GM18520 (cell line): Measurements from ENCODE around the gene TOP2A.

Source experiments
- ATAC-seq: cut with Tn5 transposase; IDR thresholded peaks from one replicate; pipeline ENCODE4 v1.9.1; 2021; ENCODE audit not compliant: unreplicated experiment

Gene TOP2A, protein sequence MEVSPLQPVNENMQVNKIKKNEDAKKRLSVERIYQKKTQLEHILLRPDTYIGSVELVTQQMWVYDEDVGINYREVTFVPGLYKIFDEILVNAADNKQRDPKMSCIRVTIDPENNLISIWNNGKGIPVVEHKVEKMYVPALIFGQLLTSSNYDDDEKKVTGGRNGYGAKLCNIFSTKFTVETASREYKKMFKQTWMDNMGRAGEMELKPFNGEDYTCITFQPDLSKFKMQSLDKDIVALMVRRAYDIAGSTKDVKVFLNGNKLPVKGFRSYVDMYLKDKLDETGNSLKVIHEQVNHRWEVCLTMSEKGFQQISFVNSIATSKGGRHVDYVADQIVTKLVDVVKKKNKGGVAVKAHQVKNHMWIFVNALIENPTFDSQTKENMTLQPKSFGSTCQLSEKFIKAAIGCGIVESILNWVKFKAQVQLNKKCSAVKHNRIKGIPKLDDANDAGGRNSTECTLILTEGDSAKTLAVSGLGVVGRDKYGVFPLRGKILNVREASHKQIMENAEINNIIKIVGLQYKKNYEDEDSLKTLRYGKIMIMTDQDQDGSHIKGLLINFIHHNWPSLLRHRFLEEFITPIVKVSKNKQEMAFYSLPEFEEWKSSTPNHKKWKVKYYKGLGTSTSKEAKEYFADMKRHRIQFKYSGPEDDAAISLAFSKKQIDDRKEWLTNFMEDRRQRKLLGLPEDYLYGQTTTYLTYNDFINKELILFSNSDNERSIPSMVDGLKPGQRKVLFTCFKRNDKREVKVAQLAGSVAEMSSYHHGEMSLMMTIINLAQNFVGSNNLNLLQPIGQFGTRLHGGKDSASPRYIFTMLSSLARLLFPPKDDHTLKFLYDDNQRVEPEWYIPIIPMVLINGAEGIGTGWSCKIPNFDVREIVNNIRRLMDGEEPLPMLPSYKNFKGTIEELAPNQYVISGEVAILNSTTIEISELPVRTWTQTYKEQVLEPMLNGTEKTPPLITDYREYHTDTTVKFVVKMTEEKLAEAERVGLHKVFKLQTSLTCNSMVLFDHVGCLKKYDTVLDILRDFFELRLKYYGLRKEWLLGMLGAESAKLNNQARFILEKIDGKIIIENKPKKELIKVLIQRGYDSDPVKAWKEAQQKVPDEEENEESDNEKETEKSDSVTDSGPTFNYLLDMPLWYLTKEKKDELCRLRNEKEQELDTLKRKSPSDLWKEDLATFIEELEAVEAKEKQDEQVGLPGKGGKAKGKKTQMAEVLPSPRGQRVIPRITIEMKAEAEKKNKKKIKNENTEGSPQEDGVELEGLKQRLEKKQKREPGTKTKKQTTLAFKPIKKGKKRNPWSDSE (N-terminal part only)

DNA sequence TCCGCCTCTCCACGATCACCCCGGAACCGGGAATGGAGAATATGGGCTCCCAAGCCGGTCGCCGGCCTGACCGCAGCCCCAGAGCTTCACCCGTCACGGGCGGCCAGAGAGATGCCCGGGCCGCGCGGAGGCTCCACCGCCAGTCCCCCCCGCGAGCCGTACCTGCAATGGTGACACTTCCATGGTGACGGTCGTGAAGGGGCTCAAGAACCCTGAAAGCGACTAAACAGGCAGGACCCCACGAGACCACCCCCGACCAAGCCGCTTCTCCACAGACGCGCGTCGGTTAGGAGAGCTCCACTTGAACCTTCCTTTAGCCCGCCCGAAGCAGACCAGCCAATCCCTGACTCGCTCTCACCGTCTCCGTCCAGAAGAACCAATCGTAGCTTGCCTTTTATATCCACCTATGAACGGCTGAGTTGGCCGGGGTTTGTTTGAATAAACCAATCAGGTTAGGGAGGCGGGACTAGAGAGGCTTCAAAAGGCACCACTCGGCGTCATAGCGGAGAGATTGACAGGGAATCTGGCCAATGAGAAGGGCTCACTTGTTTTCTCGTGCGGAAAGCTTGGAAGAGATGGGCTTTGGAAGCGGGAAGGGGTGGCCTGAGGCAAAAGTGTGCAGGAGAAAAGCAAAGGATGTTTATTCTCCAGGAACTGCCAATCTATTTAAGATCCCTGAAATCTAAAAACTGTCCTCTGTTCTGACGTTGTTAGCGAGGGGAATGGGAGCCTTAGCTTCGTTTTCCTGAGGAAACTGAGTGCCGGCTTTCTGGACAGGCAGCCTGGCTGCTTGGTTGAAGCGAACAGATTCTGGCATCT is at the start of gene TOP2A:
Gene TOP2A (minus strand): TSS at position 288 of the 819 bp plus-strand sequence. CDS start 105 bp downstream, at position 183.
- peak; percentile 98 for ATAC-seq

DNA sequence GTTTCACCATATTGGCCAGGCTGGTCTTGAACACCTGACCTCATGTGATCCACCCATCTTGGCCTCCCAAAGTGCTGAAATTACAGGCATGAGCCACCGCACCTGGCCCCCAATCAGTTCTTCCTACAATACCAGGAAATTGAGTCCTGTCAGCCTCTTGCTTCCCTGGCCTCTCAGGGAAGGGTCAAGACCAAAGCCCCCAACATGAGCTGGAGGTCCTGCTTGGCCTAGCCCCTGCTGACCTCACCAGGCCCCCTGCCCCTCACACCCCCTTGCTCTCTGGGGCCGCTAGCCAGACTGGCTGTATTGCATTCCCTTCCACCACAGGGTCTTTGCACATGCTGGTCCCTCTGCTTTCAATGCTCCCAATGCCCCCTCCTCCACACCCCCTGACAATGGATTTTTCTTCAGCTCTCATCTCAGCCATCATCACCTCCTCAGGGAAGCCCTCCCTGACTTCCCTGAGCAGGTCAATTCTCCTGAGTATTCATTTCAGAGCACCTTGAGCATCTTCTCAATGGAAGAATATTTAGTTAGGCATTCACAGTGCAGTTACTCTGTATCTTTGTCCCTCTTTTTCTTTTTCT is 49.7 kb upstream of the TOP2A start:
- ATAC-seq: no peak

DNA sequence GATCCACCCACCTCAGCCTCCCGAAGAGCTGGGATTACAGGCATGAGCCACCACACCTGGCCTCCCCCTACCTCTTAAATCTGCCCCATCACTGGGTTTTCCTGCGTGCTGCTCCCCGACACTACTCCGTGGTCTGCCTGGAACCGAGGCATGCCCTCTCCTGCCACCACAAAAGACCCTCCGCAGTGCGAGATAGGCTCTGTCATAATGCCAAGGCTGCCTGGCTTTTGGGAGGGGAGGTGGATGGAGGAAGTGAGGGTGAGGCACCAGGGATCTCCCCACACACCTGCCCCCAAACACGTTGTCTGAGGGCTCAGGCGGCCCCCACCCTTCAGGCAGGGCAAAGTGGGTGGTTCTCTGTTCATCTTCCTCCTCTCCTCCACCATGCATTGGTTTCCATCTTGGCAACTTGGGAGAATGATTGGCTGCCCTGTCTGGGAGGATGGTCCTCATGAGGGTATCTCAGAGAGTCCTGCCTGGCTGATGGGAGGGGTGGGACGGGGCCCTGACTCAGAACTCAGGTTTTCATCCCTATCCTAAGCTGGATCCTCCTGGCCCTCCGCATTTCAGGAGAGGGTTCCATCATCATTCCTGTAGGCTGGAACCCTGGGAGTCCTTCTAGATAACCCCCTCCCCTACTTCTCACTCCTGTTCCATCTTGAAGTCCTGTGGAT is 48.7 kb upstream of the TOP2A start:
- no peak for ATAC-seq

DNA sequence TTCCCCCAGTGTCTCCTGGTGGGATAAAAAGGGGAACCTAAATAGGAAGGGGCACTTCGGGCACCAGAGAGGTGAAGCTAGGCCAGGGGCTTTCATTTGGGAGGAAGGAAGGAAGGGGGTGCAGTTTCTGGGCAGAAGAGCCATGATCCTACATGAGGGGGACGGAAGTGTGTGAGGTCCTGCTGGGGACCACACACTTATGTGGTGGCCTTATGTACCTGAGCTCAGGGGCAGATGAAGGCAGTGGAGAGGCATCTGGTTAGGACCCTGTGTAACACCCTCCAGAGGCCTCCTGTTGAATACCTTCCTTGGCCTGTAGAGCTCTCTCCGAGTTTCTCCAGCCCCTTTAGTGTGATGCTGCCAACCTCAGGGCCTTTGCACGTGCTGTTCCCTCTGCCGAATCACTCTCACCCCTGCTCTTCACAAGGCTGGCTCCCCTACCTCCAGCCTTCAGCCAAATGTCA is 46.7 kb upstream of the TOP2A start:
- no peak for ATAC-seq

DNA sequence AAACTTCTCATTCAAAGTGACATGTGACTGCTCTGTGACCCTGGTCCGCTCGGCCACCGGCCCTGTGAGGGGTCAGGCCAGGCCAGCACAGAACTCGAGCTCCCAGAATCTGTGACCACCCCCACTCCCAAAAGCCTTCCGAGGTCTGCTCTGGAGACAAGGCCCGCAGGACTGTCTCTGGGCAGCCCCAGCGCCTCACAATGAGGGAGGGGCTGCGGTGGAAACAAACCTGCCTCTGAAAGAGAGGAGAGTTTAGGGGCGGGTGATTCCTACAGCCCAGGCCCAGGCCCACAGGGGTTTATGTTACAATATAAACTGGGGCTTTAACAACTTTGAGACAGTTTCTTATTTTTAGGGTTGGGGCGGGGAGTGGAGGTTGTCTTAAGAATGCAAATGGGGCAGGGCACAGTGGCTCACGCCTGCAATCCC is 45.4 kb upstream of the TOP2A start:
- no peak for ATAC-seq

DNA sequence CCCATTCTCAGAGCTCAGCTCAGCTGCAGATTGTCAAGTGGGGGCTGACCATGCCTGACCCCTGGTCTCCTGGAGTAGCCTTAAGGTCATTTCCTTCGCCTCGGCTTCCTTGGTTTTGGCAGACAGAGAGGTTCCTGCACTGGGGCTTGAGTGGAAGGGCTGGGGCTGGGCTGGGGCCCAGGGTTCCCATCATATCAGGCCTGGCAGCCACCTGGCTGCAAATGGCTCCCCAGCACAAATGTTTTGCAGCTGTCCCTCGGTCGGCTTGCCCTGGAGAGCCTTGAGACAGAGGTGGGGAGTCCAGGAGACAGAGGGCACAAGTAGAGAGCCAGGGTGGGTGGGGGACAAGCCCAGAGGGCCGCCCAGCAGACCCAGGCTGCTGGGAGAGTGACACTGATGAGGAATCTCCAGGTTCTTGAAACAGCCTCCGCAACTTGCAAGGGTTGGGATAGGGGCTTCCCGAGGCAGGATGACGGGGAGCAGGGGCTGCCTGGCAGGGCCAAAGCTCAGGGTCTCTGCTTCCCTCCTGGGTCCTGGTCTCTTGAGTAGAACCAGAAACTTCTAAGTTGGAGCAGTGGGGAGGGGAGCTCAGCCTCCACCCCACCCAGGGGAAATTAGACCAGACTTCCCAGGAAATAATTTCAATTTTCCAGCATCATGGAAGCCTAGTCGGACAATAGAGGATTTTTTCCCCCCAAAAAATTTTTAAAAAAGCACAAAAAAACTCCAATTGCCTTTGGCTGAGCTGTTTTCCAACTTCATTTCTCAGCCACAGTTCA is 44.8 kb upstream of the TOP2A start:
- no peak for ATAC-seq

DNA sequence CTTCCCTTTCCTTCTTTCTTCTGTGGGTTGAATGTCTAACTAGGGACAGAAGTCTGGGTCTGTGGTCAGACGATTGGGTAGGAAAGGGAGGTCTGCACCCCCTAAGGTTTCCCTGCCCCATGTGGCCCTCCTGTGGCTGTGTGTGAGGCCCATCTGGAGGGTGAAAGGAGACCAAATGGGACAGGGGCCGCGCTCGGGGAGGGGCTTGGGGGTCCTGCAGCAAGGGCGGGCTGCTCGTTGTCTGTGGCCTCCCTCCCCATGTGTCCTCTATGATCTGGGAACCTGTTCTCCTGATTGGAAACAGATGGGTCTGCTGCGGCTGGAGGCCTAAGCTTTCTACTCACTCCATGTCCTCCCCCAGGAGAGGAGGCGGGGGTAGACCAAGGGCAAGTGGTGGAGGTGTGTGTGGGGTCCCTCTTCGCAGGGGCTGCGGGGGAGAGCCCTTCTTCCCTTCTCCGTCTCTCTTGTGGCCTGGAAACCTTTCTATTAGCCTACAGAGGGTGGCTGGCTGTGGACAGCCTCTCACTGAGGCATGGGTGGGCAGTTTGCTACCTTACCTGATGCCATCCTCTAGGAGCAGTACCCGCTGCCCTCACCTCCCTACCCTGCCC is 44.1 kb upstream of the TOP2A start:
- no peak for ATAC-seq

DNA sequence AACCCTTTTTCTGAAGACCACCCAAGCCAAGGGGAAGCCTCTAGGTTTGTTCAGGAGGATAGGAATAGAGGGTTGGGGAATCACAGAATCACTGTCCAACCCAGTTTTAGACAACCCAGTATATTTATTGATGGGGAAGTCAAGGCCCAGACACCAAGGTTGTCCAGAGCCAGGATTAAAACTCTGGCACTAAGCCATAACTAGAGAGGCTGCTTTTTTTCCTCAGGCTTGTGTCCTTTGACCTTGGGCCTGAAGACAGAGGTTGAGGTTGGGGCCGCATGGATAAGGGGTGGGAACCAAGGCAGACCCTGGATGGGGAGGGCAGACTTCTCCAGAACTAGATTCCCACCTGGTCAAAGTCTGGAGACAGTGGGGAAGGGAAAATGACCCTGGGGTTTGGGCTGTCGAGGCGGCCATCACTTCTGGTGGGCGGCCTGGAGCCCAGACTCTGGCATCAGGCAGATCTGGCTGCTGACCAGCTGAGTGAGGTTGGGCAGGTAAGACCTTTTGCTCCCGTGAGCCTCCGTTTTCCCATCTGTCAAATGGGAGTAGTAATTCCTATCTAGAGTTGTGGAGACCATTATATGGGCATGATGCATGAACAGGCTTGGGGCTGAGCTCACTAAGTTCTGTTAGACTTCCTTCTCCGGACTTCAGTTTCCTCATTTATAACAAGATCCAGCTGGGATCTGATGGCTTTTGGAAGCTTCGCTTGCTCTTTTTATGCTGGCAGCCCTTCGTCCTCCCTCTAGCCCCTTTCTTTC is 43.5 kb upstream of the TOP2A start:
- no peak for ATAC-seq

DNA sequence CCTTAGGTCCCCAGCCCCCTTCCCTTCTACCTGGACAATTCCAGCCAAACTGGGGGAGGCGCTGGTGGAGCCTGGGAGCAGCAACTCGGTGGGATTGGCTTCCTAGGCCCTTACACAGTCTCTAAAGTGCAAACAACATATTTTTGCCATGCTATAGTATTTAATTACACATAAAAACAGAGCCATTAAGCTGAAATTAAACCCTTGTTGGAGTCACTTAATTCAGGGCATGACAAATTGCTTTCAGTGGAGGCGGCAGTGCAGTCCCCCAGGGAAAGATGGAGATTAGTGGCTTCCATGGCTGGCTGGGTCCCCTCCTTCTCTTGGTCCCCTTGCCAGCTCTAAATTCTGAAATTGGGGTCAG is 42.9 kb upstream of the TOP2A start:
- no peak for ATAC-seq

DNA sequence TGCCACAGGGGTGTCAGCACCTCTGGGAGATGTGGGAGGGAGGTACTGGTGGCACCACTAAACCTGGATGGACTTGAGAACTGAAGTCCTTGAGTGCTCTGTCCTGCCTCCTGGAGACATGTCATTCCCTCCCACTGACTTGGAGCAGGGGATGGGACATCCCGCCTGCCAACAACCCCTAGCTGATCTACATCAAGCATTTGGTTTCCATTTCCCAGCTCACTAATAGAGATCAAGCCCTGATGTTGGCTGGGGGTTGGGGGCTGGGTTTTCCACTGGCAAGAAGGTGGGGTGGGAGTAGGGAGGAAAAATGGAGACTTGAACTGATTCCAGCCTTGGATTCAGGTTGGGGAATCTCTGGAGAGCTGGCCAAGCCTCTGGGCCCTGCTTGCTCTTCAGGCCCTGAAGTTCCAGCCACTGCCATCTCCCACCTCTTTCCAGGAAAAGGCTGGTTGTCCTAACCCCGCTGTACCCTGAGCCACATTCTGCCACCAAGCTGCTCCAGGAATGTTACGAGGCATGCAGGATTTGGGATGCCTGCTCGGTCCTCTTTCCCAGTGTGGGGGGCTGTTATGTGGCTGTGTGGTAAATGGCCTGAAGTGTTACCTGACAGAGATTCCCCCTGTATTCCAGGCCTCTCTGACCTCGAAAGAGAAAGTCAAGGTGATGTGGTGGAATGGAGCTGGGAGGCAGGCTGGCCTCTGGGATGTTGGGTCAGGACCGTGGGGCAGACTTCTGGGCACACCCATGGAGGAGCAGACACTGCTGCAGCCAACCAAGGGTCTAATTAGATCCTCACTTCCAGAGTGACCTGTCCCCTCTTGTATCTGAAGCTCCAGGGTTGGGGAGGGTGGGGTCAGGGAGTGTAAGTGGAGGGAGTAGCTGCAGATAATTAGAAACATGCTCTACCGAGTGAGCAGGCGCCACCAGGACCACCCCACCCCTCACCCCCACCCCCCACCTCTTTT is 42.2 kb upstream of the TOP2A start:
- ATAC-seq: no peak

DNA sequence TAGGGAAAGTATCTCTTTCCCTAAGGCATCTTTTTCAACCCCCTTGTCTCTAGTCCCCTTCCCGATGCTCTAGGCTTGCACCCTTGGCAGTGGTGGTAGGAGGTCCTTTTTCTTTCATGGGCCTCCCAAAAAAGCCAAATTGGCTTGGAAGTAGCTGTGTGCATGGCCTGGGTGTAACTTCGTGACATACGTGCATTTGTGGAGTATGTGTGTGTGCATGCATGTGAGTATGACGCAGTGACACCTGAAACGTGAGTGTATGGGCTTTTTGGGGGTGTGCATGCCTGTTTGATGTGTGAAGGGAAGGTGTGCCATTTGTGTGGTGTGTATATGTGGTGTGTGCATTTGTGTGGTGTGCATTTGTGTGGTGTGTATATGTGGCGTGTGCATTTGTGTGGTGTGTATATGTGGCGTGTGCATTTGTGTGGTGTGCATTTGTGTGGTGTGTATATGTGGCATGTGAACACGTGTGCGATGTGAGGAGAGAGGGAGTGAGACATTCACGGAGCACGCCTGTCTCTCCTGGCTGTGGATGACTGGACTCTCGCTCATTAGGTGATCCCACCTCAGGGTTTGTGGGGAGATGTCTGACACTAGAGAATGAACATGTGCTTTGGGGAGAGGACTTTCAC is 41.3 kb upstream of the TOP2A start:
- ATAC-seq: no peak

DNA sequence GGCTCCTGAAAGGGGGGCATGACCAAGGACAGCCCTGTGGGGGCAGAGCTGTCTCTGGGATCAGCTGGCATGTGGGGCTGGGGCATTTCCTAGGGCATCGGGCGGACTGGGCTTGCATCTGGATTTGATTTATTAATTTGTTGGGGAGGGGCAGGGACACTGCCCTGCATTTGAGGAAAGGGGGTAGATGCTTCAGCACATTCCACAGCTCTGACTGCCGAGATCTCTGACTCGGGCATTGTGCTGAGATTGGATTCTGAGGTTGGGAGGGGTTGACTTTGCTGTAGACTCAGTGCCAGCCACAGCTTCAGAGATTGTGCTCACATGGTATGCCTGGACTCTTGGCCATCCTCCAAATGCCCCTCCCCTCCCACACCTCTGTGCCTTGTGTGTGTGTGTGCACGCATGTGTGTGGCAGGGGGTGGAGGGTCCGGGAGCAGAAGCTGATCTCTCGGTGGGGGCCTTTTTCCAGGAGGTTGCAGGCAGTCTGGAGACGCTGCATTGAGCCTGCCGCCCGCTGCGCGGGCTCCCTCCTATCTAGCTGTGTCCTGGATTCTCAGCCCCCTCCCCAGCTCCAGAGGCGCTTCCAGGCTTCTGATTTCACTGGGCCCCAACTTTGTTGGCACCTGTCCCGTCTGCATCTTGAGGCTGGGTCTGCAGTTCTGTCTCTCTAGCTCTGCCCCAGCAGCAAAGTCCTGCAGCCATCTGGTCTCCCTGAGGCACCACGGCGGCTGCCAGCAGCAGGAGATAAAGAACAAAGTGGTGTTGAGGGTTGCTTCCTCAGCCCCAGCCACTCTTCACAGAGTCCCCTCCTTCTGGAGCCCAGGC is 40.5 kb upstream of the TOP2A start:
- ATAC-seq: no peak

DNA sequence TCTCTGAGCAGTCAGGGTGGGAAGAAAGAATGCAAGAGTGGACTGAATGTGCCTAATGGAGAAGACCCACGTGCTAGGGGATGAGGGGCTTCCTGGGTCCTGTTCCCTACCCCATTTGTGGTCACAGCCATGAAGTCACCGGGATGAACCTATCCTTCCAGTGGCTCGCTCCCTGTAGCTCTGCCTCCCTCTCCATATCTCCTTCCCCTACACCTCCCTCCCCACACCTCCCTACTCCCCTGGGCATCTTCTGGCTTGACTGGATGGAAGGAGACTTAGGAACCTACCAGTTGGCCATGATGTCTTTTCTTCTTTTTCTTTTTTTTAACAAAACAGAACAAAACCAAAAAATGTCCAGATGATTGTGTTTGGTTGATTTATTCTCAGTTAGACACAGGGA is 39.7 kb upstream of the TOP2A start:
- no peak for ATAC-seq

DNA sequence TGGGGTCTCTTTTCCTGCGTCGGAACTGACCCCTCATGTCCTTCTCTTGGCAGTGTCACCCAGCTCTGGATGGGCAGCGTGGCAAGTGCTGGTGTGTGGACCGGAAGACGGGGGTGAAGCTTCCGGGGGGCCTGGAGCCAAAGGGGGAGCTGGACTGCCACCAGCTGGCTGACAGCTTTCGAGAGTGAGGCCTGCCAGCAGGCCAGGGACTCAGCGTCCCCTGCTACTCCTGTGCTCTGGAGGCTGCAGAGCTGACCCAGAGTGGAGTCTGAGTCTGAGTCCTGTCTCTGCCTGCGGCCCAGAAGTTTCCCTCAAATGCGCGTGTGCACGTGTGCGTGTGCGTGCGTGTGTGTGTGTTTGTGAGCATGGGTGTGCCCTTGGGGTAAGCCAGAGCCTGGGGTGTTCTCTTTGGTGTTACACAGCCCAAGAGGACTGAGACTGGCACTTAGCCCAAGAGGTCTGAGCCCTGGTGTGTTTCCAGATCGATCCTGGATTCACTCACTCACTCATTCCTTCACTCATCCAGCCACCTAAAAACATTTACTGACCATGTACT is 38.8 kb upstream of the TOP2A start:
- no peak for ATAC-seq

DNA sequence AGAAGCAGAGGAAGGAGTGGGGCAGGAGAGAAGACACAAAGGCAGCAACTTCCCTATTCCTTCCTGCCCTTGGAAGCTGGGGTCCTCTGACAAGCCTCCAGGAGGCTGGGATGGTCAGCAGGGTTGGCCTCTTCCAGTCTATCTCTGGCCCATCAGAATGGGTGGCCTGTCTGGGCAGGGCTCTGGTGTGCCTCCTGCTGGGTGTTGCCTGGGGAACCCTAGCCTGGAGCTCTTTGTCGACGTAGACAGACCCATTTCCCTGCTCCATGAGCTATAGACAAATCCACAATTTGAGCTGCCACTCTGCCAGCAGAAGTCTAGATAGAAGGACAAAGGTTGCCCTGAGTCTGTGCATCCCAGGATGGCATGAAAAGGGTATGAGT is 36.9 kb upstream of the TOP2A start:
- no peak for ATAC-seq
